ENCODE data around the gene NCK1.

DNA sequence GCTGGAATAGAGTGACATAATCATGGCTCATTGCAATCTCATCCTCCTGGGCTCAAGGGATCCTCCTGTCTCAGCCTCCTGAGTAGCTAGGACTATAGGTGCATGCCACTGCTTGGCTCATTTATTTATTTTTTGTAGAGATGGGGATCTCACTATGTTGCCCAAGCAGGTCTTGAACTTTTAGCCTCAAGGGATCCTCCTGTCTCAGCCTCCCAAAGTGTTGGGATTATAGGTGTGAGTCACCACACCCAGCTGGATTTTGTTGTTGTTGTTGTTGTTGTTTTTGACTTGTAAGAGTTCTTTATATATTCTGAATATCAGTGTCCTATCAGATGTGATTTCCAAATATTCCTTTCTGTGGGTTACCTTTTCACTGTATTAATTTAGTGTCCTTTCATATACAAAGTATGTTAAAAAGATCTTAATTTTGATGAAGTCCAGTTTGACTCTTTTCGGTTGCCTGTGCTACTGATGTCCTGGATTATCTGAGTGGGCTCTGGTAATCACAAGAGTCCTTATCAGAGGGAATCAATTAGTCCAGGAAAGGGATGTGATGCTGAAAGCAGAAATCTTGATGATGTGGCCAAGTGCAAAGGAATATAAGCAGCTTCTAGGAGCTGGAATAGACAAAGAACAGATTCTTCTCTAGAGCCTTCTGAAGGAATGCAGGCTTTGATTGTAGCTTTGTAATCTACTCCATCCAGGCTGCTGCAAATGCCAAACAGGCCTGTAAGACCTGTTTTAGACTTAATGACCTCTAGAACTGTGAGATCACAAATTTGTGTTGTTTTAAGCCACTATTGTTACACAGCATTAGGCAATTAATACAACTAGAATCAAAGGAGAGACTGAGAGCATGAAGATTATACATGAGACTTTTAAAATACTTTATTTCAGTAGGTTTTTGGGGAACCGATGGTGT lies 30.2 kb downstream of the NCK1 start:
- TF ChIP-seq POLR2AphosphoS5 (IDR thresholded peaks at IDR 0.05; ENCODE audit: low read depth, low read length) (no peak), POLR2A (IDR thresholded peaks at IDR 0.05; ENCODE audit: low read depth, low read length) (no peak), TAF1 (IDR thresholded peaks at IDR 0.05; ENCODE audit: borderline replicate concordance, low read depth, low read length) (no peak)

Data from GM12892 (cell line).